Upper lobe of left lung (tissue), 6 donors: Measurements from ENCODE around the gene KATNB1. TPM values are rescaled to one million over a fixed set of nuclear protein-coding genes. Genes with fewer than 3 reads are reported as not detected.

Experiments
- ATAC-seq, 2 donors: fragments of 200-7000 bp; cut with Tn5 transposase; one replicate each; pipeline ENCODE4 v1.9.1; 2022; ENCODE audit warnings: mild to moderate bottlenecking in 2 of 2, moderate library complexity in 2 of 2; ENCODE audit not compliant: low FRiP score in 2 of 2
- DNase-seq, 2 donors: peaks; one replicate each; pipeline ENCODE4 v3.0.0-alpha.2; 2019 to 2020
- H3K27ac ChIP-seq, 4 donors: fragments of 200-600 bp; sonication (generic); one replicate each; pipeline ENCODE4 v1.5.1; 2016 to 2019
- H3K27me3 ChIP-seq, 4 donors: fragments of 200-600 bp; sonication (generic); one replicate each; pipeline ENCODE4 v1.5.1; 2017 to 2019
- H3K36me3 ChIP-seq, 4 donors: fragments of 200-600 bp; sonication (generic); one replicate each; pipeline ENCODE4 v1.5.1; 2016 to 2019
- H3K4me1 ChIP-seq, 4 donors: fragments of 200-600 bp; sonication (generic); one replicate each; pipeline ENCODE4 v1.5.1; 2018 to 2019
- H3K4me3 ChIP-seq, 4 donors: fragments of 200-600 bp; sonication (generic); one replicate each; pipeline ENCODE4 v1.5.1; 2017 to 2019; ENCODE audit warnings: mild to moderate bottlenecking in 2 of 4, moderate library complexity in 1 of 4
- H3K9me3 ChIP-seq, 4 donors: fragments of 200-600 bp; sonication (generic); one replicate each; pipeline ENCODE4 v1.5.1; 2018 to 2019
- EP300 ChIP-seq, 4 donors: sonication (generic); formaldehyde crosslinking; IDR thresholded peaks; one replicate each; pipeline ENCODE4 v1.5.1; 2017; ENCODE audit warnings: antibody characterized with exemption in 4 of 4, control low read depth in 2 of 4
- POLR2A ChIP-seq, 4 donors: fragments of 450-650 bp; IDR thresholded peaks; one replicate each; pipeline ENCODE4 v1.5.1; 2016 to 2017; ENCODE audit warnings: antibody characterized with exemption in 4 of 4, mild to moderate bottlenecking in 2 of 4
- POLR2AphosphoS5 ChIP-seq, 2 donors: sonication (generic); formaldehyde crosslinking; IDR thresholded peaks; one replicate each; pipeline ENCODE4 v1.5.1; 2017; ENCODE audit warnings: antibody characterized with exemption in 2 of 2
- WGBS, 2 donors: methylation state at CpG; one replicate each; pipeline ENCODE4 v1.1.5; 2017 to 2018; 5-methylcytosine and 5-hydroxymethylcytosine counted together
- total RNA-seq, 6 donors: library from RNA; depleted of rRNA in 4 of 6; stranded (reverse); fragments of >200 nt in 4 of 6; gene quantifications; one replicate each; pipeline versions ENCODE4 v1.1.0 to v1.2.1, GENCODE V29; 2016 to 2021
- TF ChIP-seq, protein P1 (sequence below), 6 experiments: fragments of 450-650 bp in 4 of 6; fragments of 200-600 bp in 2 of 6; sonication (generic) in 2 of 6; IDR thresholded peaks; one replicate each; pipeline ENCODE4 v1.5.1; 2016 to 2019; ENCODE audit warnings: antibody characterized with exemption in 6 of 6
- donor health status: DM: no; HTN: no; CAD: no; lungs with moderate emphysema.
- donor health status: DM: no; HTN: yes; CAD: no; lungs with severe emphysema.

KATNB1 gene
- total RNA-seq, 6 donors from 2014 or later, result 19.6 to 26.6 (median 21.5) TPM

DNA sequence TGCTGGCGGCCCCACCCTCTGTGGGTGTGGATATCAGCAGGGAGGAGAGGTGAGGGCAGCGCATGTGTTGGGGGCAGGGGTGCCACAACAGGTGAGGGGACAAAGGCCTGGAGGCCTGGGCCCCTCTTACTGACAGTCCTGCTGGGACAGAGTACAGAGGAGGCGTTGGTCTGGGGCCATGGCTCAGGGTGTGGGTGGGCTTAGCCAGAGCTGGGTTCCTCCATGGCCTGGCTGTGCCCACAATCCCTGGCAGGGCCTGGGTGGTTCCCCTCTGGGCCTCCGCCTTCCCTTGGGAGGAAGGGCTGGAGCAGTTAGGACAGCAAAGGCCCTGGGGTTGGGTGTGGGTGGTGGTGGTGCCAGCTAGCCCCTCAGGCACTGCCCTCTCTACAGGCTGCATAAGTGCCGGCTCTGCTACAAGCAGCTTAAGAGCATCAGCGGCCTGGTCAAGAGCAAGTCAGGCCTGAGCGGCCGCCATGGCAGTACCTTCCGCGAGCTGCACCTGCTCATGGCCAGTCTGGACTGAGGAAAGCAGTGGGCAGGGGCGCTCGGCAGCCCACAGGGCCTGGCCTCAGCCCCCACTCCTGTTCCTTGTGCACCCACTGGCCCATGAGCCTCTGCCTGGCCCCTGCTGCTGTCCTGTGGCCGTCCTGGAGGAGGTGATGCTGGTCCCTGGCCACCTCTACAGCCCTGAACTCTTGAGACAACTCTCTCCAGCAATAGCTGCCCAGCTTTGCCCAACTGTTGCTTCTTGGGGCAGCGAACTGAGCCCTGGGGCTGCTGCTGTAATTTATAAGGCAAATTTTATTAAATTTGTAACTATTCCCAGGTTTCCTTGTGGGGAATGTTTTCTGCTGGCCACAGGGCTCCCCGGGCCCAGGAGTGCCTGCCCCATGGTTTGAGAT, 21.1 kb downstream of the KATNB1 start:
- Histone ChIP-seq H3K27ac (no peak overlapping the region), H3K36me3 (peaks cover 7 to 92% (median 52%) of the 10 kb centered on the region in 4 donors), H3K4me3 (no peak overlapping the region), H3K27me3 (no peaks in the 10 kb centered on the region), H3K9me3 (no peaks in the 10 kb centered on the region), H3K4me1 (peaks cover 4 to 11% (median 9%) of the 10 kb centered on the region in 4 donors)
- DNase-seq (peak in 1 of 2 donors; percentile 77), ATAC-seq (no peak)
- 75 to 86% methylated on average over 4 to 15 of the region's 15 CpGs for WGBS, 2 donors
- TF ChIP-seq POLR2A (IDR thresholded peaks at IDR 0.05), result no peak
- TF ChIP-seq POLR2AphosphoS5 (IDR thresholded peaks at IDR 0.05), result no peak
- TF ChIP-seq, protein P1, sequence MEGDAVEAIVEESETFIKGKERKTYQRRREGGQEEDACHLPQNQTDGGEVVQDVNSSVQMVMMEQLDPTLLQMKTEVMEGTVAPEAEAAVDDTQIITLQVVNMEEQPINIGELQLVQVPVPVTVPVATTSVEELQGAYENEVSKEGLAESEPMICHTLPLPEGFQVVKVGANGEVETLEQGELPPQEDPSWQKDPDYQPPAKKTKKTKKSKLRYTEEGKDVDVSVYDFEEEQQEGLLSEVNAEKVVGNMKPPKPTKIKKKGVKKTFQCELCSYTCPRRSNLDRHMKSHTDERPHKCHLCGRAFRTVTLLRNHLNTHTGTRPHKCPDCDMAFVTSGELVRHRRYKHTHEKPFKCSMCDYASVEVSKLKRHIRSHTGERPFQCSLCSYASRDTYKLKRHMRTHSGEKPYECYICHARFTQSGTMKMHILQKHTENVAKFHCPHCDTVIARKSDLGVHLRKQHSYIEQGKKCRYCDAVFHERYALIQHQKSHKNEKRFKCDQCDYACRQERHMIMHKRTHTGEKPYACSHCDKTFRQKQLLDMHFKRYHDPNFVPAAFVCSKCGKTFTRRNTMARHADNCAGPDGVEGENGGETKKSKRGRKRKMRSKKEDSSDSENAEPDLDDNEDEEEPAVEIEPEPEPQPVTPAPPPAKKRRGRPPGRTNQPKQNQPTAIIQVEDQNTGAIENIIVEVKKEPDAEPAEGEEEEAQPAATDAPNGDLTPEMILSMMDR (IDR thresholded peaks at IDR 0.05), result no peak
- TF ChIP-seq EP300 (IDR thresholded peaks at IDR 0.05), result no peak

DNA sequence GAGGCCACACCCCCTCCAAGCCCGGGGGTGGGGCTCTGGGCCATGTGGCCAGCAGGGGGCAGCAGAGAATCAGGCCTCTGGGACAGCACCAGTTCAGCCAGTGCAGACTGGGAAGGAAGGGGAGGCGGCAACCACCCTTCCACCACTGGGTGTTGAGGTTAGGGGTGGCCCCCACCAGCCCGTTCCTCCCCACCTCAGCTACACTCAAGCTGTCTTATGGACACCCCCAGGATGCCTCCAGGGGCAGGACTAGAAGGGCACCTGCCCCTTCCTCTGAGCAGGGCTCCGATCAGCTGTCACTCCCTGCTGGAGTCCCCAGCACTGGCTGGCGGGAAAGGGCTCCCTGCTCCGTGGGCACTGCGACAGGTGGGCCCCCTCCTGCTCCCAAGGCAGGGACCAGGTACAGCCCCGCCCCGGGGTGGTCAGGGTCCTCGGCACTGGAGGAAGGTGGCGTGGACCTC, 21.8 kb downstream of the KATNB1 start:
- DNase-seq, result peak; percentile 90 to 94
- 60 to 81% methylated on average over 6 to 11 of the region's 11 CpGs for whole genome bisulfite sequencing, 2 donors
- Histone ChIP-seq H3K4me3 (no peak overlapping the region), H3K9me3 (no peaks in the 10 kb centered on the region), H3K27me3 (no peaks in the 10 kb centered on the region), H3K36me3 (peaks cover 7 to 92% (median 55%) of the 10 kb centered on the region in 4 donors), H3K4me1 (peaks cover 4 to 11% (median 9%) of the 10 kb centered on the region in 4 donors), H3K27ac (peak overlapping the region in 3 of 4 donors; percentile 63 to 72 (median 68))
- peak; percentile 89 to 92 for ATAC-seq
- TF ChIP-seq POLR2AphosphoS5 (IDR thresholded peaks at IDR 0.05), result no peak
- TF ChIP-seq, protein P1 (IDR thresholded peaks at IDR 0.05), result peak; percentile 95 to 98 (median 97)

DNA sequence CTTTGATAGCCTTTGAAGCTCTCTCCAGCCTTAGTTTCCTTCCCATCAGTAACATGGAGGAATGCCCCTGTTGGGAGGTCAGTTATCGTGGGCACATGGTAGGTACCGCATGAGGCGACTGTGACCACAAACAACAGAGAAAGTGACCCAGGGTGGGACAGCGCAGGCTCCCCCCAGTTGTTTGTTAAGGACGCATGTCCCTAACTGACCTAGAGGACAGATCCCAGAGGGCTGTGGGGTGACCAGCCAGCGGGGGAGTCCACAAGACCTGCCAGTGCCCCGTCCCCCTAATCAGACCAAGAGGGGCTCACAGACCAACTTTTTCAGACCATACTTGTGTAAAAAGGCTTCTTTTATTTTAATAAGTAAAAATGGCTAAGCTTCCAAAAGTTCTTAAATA, 22.3 kb downstream of the KATNB1 start:
- no peak for ATAC-seq
- no peak for DNase-seq
- H3K27me3 ChIP-seq, result no peaks in the 10 kb centered on the region
- no peak overlapping the region for H3K4me3 ChIP-seq
- 88 to 94% methylated on average over 6 to 7 of the region's 7 CpGs for WGBS, 2 donors
- H3K27ac ChIP-seq, result peak overlapping the region in 3 of 4 donors; percentile 63 to 72 (median 68)
- peaks cover 4 to 11% (median 9%) of the 10 kb centered on the region in 4 donors for H3K4me1 ChIP-seq
- H3K36me3 ChIP-seq, result peaks cover 7 to 92% (median 54%) of the 10 kb centered on the region in 4 donors
- no peaks in the 10 kb centered on the region for H3K9me3 ChIP-seq
- TF ChIP-seq POLR2A (IDR thresholded peaks at IDR 0.05), result no peak
- TF ChIP-seq POLR2AphosphoS5 (IDR thresholded peaks at IDR 0.05), result no peak
- no peak for TF ChIP-seq EP300 (IDR thresholded peaks at IDR 0.05)
- TF ChIP-seq, protein P1 (IDR thresholded peaks at IDR 0.05), result no peak

DNA sequence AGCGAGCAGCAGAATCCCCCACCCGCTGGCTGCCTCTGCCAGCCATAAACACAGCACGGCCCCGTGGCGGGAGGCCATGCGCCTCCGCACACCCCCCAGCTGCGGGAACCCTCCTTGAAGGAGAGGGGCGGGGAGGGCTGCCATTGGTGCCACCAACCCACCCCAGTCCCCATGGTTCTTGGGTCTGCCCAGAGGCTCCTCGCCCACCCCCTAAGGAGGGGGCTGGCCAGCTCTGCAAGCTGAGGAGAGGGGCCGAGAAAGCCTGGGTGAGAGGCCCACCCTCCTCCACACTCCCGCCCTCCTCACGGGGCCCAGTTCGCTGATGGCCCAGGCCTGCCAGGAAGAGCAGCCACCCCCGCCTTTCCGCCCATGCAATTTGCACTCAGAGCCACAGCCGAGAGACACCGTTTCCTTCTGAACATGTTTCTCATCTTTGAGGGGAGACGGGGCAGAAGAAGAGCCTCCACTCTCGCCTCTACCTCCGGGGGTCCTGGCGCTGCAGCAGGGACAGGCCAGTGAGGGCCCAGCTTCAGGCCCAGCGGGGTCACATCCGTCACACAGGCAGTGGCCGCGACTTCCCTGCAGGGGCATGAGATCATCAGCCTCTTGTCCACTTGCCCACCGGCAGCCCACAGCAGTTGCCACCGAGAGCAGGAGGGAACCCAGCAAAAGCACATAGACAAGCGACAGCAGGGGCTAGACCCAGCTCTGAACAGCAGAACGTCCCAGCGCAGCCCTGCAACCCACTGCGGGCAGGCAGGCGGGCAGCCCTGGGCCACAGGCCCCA, 23.0 kb downstream of the KATNB1 start:
- Histone ChIP-seq H3K27me3 (no peaks in the 10 kb centered on the region), H3K27ac (peak overlapping the region in 3 of 4 donors; percentile 2 to 72 (median 68)), H3K4me3 (no peak overlapping the region), H3K9me3 (no peaks in the 10 kb centered on the region), H3K36me3 (peaks cover 7 to 91% (median 55%) of the 10 kb centered on the region in 4 donors), H3K4me1 (peaks cover 4 to 11% (median 9%) of the 10 kb centered on the region in 4 donors)
- peak in 1 of 2 donors; percentile 74 for DNase-seq
- no peak for ATAC-seq
- 80 to 81% methylated on average over 17 to 29 of the region's 33 CpGs for WGBS, 2 donors
- no peak for TF ChIP-seq POLR2AphosphoS5 (IDR thresholded peaks at IDR 0.05)

DNA sequence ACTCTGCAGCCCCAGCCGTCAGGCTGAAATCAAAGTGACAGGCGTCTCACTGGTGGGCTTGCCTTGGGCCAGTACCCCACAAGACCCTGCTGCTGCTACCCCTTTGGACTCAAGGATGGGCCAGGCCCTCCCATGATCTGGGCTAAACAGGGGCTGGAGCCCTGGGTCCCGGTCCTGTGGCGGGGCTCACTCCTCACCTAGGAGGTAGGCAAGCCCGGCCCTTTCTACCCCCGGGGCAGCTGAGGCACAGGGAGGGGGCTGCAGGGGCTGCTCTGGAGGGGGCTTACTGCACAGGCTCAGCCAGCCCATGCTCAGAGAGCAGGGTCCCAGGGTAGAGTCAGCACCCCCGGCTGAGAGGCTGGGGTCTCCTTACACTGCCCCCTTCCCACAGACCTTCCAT, 23.6 kb downstream of the KATNB1 start:
- H3K36me3 ChIP-seq, result peaks cover 7 to 90% (median 58%) of the 10 kb centered on the region in 4 donors
- H3K27ac ChIP-seq, result peak overlapping the region in 2 of 4 donors; percentile 34 to 68
- H3K9me3 ChIP-seq, result no peaks in the 10 kb centered on the region
- WGBS, 2 donors, result 85 to 88% methylated on average over 3 to 4 of the region's 7 CpGs
- DNase-seq (peak in 1 of 2 donors; percentile 67), ATAC-seq (no peak)
- H3K4me1 ChIP-seq, result peaks cover 4 to 11% (median 9%) of the 10 kb centered on the region in 4 donors
- H3K4me3 ChIP-seq, result no peak overlapping the region
- no peaks in the 10 kb centered on the region for H3K27me3 ChIP-seq
- TF ChIP-seq EP300 (IDR thresholded peaks at IDR 0.05), result no peak
- no peak for TF ChIP-seq POLR2AphosphoS5 (IDR thresholded peaks at IDR 0.05)
- TF ChIP-seq POLR2A (IDR thresholded peaks at IDR 0.05), result no peak
- TF ChIP-seq, protein P1 (IDR thresholded peaks at IDR 0.05), result no peak
